GM06990 (cell line): ENCODE data around the gene MRPL43.

Source experiments
- DNase-seq: peaks from one replicate; pipeline ENCODE4 v3.0.0-alpha.2; 2011; ENCODE audit not compliant: insufficient read length; ENCODE audit errors: extremely low read depth
- H3K27me3 ChIP-seq: replicated peaks from 2 replicates; pipeline ENCODE4 v1.6.0; 2011; ENCODE audit warnings: low read length; ENCODE audit not compliant: control insufficient read depth, insufficient read depth
- H3K36me3 ChIP-seq: 2 replicates; pipeline ENCODE4 v1.5.1; 2011; ENCODE audit warnings: low read length; ENCODE audit not compliant: control insufficient read depth, insufficient read depth
- H3K4me3 ChIP-seq: replicated peaks from 2 replicates; pipeline ENCODE4 v1.5.1; 2011; ENCODE audit warnings: low read depth, mild to moderate bottlenecking, control low read depth, low read length
- TF ChIP-seq, protein P1 (sequence below): IDR thresholded peaks from 2 replicates; pipeline ENCODE4 v1.5.1; 2011; ENCODE audit warnings: low read length, control low read depth, mild to moderate bottlenecking, inconsistent platforms; ENCODE audit not compliant: insufficient read depth, poor library complexity, severe bottlenecking

The MRPL43 gene

DNA sequence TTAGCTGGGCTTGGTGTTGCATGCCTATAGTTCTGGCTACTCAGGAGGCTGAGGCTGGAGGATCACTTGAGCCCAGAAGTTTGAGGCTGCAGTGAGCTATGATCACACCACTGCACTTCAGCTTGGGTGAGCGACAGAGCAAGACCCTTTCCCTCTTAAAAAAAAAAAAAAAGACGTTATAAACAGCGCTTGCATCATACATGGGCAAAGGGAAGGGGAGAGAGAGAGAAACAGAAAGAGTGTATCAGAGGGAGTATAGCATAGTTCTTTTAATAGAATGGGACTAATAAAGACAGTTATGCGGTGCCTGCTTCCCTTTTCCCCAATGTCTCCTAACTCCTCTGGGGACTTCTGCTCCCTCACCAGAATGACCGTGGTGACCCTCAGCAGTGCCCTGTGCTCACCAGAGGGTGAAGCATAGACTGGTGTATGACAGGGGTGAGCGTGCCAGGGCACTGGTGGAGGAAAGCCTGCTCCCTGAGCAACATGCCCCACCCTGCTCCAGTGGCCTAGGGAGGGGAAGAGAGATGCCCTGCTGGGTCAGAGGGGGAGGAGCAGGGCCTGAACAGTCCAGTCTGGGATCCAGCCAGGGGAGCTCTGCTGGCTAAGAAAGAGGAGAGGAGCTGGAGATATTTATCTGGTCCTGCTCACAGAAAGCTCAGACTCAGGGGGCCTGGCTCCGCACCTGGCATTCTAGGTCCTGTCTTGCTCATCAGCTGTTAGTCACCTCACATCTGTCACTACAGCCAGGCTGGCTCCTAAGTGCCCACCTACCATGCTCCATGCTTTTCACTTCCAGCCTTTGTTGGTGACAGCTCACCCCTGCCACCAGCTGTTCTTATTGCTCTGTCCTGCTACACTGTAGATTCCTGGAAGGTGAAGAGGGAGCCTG is 41.4 kb upstream of the MRPL43 start:
- no peaks in the 10 kb centered on the region for H3K36me3 ChIP-seq
- TF ChIP-seq, protein P1, sequence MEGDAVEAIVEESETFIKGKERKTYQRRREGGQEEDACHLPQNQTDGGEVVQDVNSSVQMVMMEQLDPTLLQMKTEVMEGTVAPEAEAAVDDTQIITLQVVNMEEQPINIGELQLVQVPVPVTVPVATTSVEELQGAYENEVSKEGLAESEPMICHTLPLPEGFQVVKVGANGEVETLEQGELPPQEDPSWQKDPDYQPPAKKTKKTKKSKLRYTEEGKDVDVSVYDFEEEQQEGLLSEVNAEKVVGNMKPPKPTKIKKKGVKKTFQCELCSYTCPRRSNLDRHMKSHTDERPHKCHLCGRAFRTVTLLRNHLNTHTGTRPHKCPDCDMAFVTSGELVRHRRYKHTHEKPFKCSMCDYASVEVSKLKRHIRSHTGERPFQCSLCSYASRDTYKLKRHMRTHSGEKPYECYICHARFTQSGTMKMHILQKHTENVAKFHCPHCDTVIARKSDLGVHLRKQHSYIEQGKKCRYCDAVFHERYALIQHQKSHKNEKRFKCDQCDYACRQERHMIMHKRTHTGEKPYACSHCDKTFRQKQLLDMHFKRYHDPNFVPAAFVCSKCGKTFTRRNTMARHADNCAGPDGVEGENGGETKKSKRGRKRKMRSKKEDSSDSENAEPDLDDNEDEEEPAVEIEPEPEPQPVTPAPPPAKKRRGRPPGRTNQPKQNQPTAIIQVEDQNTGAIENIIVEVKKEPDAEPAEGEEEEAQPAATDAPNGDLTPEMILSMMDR: no peak
- no peaks in the 10 kb centered on the region; the same call in 1 of the 2 replicates for H3K27me3 ChIP-seq
- no peak for DNase-seq
- no peak overlapping the region for H3K4me3 ChIP-seq

DNA sequence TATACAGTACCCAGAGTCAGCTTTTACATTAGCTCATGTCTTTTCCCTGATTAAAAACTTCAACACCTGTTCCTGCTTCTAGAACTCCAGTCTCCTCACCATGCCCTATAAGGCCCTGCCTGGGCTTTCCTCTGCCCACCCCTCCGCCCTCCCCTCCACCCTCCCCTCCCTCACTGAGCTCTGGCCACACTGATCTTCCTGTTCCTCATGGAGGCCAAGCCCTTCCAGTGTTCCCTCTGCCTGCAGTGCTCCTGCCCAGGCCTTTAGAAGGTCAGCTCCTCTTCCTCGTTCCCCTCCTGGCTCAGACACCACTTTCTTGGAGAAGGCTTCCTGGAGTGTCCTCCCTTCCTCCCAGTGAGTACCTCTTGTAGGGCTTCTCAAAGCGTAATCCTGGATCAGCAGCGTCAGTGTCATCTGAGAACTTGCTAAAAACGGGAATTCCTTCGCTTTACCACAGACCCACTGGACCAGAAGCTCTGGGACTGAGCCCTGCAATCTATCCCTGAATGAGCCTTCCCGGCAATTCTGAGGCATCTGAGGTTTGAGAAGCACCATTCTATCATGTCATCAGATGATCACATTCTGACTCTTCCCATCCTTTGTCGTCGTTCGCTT is 39.9 kb upstream of the MRPL43 start:
- Histone ChIP-seq H3K27me3 (no peaks in the 10 kb centered on the region; the same call in 1 of the 2 replicates), H3K36me3 (no peaks in the 10 kb centered on the region), H3K4me3 (no peak overlapping the region)
- TF ChIP-seq, protein P1: no peak
- no peak for DNase-seq

DNA sequence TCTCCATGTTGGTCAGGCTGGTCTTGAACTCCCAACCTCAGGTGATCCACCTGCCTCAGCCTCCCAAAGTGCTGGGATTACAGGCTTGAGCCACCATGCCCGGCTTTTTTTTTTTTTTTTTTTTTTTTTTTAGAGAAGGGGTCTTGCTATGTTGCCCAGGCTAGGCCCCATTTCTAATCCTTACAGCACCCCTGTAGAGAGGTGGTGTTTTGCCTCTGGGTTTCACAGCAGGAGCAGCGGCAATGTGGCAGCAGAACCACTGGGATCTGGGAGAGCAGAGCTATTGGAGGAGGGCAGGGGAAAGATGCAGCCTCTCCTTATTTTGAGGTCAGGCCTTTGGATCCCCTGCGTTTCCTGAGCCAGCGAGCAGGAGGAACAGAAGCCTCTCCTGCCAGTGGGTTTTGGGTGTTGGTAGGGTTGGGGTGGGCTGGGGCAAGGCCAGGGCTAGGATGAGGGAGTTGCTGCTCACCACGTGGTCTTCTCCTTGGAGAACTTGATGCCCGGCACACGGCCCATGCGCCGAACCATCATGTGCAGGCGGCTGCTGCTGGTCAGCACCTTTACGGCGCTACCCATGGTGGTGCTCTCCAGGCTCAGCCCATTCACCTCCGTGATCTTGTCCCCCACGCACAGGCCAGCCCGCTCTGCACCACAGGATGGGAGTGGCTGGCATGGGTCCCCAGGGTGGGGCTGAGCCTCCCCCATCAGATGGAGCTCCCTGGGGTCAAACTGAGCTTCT is 35.8 kb upstream of the MRPL43 start:
- Histone ChIP-seq H3K4me3 (no peak overlapping the region), H3K36me3 (no peaks in the 10 kb centered on the region), H3K27me3 (no peaks in the 10 kb centered on the region; the same call in 1 of the 2 replicates)
- DNase-seq: no peak
- TF ChIP-seq, protein P1: no peak

DNA sequence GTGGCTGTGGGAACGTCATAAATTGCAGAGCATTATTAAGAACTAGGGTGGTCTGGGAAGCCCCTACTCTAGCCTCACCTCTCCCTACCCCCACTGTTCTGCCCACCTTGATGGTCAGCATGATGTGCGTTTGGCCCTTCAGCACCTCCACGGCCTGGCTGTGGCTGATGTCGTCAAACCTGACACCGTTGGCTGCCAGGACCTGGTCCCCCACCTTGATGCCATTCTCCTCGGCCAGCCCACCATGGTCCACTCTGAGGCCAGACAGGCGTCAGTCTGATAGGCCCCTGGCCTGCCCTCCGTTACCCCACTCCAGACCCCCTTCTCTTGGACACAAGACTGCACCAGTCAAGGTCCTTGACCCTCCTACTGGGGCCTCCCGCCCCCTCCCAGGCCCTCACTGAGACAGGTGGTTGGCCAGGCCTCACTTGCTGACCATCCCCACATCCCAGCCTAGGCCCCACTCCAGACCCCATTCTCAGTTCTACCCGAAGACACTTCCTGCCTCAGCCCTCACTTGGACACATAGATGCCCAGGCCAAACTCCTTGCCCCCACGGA is 34.5 kb upstream of the MRPL43 start:
- no peaks in the 10 kb centered on the region for H3K36me3 ChIP-seq
- TF ChIP-seq, protein P1: no peak
- DNase-seq: no peak
- H3K4me3 ChIP-seq: no peak overlapping the region
- H3K27me3 ChIP-seq: peaks cover 2% of the 10 kb centered on the region

DNA sequence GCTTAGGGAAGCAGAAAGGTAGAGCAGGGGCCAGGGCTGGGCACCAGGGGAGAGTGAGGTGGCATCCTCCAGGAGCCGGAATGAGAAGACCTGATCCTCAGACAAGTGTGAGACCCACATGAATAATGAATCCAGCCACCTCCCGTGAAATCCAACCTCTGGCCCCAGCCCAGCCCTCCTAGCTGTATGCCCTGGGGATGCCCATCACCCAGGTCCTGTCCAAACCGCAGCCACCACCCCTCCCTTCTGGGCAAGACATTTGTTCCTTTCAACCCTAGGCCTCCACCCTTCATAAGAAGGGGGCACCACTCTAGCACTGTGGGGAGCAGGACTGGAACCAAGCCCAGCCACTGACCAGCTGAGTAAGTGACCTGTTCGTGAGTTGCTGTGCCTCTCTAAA is 33.9 kb upstream of the MRPL43 start:
- Histone ChIP-seq H3K36me3 (no peaks in the 10 kb centered on the region), H3K27me3 (peaks cover 2% of the 10 kb centered on the region), H3K4me3 (no peak overlapping the region)
- no peak for DNase-seq
- TF ChIP-seq, protein P1: no peak
